ENCODE data around the gene ERC2.

The ERC2 gene

DNA sequence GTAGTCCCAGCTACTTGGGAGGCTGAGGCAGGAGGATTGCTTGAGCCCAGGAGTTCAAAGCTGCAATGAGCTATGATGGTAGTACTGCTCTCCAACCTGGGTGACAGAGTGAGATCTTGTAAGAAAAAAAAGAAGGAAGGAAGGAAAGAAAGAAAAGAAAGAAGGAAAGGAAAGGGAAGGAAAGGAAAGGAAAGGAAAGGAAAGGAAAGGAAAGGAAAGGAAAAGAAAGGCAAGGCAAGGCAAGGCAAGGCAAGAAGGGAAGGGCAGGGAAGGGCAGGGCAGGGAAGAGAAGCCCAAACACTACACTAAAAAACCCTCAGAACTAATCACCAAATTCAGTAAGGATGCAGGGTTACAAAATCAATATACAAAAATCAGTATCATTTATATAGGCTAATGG is 341.6 kb downstream of the ERC2 start:
- FAIRE-seq, result no peak
- DNase-seq (ENCODE audit: low spot score), result no peak

DNA sequence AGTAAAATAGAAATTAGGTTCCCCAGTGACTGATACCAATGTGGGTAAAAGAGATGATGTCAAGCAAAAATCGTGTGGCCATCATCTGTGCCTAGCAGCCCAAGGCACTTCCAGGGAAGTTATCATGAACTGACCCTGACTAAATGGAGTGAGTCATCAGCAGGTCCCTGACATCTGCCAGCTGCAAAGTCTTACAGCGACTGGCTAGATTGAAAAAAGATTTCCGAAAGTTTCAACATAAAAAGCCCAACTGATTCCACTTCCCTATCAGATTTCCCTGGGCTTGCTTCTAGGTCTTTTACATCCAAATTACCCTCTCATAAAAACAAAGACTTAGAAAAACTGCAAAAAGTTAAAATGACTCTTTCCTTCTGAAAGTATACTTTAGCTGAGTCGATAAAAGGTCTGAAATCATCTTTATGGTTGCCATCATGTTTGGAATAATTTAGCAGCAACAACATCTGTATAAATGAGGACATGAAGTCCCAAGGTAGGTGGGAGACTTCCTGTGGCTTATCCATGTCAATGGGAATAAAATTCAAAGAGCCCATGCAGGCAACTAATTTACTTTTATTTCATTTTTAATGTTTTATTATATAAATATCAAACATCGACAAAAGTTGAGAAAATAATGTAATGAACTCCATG is 342.8 kb downstream of the ERC2 start:
- peak; percentile 77 for FAIRE-seq
- peak; percentile 44 for DNase-seq (ENCODE audit: low spot score)

DNA sequence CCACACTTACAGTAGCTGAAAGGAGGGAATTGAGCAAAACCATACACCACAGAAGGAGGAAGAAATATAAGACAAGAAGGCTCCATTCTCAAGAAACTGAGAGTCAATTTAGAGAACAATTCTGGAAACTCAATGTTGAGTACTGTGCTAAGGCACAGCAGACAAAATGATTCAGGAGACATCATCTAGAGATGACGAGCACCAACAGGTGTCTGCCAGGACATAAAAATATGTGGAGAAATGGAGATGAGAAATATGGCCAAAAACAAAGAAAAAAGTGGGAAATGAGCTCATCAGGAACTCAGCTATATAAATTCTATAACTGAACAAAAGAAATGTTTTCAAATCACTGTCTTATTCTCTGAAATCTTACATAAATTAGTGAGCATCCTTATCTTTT is 343.7 kb downstream of the ERC2 start:
- FAIRE-seq (no peak), DNase-seq (ENCODE audit: low spot score) (no peak)

DNA sequence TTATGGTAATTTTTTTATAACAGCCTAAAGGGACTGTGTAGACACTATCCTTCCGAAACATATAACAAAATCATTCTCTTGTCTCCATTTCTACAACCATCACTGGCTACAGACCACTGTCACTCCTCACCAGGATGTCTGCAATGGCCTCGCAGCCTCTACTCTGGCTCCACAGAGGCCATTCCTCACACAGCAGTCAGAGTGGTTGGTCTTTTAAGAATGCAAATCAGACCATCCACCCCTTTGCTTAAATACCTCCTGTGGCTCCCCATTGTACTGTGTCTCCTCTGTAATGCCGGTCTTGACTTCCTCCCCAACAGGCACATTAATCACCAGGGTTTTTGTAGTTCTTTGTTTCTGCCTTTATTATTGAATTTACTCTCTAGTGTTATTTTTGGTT is 344.8 kb downstream of the ERC2 start:
- DNase-seq (ENCODE audit: low spot score), result no peak
- FAIRE-seq, result no peak

DNA sequence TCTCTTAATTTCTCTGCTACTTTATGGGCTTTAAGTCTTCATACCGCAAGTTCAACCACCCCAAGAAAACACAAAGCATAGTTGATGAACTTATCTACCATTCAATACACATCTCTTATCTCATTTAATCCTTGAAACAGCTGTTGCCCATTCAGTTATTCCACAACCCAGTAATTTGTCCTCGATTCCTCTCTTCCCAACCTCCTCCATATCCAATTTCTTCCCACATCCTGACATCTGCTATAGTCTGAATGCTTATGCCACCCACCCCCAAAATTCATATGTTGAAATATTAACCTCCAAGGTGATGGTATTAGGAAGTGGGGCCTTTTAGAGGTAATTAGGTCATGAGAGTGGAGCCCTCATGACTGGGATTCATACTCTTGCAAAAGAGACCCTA is 345.4 kb downstream of the ERC2 start:
- DNase-seq (ENCODE audit: low spot score) (no peak), FAIRE-seq (no peak)

DNA sequence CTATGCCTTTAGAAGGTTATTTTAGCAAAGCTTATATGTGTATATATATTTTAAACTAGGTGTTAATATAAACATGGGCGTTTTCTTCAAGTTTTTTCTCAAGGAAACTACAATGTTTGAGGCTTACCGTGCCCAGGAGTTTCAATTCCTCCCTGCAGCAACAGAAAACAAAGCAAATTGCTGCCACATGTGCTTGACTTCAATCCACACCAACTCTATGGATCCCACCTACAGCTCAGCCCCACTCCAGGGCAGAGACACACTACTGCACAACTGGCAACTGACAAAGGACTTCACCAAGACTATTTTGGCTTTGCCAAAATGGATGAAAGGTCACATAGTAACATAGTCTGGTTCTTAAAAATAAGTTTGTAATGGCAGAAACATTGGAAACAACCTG is 346.6 kb downstream of the ERC2 start:
- DNase-seq (ENCODE audit: low spot score), result no peak
- FAIRE-seq, result no peak

DNA sequence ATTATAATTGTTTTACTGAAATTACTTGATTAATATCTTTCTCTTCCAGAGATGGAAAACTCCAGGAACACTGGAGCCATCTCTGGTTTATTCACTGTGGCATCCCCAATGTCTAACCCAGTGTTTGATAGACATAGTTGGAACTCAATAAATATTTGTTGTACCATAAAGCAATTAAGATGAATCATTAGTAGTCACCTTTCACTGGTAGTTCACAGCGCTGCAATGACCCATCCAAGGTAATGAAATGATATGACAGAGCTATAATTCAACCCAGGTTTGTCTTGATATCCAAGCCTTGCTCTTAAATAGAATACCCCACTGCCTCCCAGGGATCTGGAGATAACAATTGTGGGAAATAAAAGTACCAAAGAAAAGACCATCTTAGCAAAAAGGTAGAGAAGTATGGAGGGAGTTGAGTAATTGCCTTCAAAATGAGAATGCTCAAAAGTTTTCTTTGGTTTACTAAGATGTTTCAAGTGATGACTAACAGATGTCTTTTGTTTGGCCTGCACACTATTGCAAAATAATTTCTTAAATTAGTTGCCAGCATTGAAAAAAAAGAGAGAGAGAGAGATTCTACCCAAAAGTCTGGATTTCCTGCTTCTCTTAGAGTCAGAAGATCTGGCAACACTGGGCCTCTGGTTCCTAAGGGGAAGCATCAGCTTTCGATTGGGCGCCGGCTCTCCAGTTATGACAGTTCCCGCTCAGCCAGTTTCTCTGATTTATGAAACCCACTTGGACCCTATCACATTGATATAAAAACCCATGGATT is 348.5 kb downstream of the ERC2 start:
- DNase-seq (ENCODE audit: low spot score) (no peak), FAIRE-seq (no peak)

DNA sequence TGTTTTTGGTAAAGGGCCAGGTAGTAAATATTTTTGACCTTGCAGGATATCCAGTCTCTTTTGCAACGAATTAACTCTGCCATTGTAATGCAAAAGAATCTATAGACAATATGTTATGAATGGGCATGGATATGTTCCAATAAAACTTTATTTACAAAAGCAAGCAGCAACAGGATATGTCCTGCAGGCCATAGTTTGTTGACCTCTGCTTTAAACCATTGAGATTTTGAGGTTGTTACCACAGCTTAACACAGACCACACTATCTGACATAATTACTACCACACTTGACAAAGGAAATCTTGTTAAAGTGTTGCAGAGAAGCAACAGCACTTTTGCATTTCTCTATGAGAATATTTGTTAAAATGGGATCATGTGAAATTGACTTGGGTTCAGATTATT is 349.3 kb downstream of the ERC2 start:
- FAIRE-seq, result no peak
- no peak for DNase-seq (ENCODE audit: low spot score)

DNA sequence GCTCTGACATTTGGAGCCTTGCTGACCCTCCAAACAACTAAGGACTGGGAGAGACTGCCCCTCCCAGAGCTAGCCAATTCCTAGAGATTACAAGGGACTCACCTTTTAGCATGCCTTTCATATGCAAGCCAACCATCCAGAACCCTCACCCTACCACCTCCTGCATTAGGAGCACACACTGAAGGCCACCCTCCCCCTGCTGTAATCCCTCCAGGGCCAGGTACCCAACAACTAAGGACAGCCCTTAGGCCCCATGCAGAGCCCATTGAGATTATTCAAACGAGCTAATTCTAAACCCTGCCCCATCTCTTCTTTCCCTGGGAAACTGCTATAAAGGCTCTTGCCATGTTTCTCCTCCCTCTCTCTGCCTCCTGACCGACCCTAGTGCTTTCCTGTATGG is 352.6 kb downstream of the ERC2 start:
- FAIRE-seq (no peak), DNase-seq (ENCODE audit: low spot score) (no peak)

DNA sequence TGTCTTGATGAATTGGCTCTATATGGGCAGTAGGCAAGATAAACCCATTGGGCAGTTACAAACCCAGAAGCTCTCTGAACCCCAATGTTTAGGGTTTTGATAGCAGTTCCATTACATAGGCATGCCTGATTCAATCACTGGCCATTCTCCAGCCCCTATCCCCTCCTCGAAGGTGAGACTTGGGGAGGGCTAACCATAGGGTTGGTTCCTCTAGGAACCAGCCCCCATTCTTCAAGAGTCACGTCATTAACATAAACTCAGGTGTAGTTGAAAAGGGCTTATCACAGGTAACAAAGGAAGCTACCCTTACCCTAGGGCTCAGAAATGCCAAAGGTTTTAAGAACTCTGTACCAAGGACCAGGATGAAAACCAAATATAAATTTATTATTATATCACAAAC is 353.1 kb downstream of the ERC2 start:
- DNase-seq (ENCODE audit: low spot score) (no peak), FAIRE-seq (no peak)

DNA sequence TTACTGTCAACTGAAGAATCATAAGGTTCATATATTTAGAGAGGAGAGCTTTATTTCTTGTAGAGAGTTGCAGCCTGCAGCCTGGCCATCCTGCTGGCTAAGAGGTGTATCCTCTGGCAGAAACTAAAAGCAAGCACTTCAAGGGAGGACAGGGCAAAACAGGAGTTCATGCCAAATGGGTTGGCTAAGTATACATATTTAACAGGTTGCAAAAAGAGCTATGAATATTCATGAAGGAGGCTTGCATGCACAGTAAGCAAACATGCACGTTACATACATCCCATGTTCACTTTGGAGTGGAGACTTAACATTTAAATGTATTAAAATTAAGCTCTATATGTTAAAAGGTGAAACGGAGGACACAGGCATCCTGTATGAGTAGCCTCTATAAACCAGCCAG is 354.4 kb downstream of the ERC2 start:
- no peak for DNase-seq (ENCODE audit: low spot score)
- no peak for FAIRE-seq

DNA sequence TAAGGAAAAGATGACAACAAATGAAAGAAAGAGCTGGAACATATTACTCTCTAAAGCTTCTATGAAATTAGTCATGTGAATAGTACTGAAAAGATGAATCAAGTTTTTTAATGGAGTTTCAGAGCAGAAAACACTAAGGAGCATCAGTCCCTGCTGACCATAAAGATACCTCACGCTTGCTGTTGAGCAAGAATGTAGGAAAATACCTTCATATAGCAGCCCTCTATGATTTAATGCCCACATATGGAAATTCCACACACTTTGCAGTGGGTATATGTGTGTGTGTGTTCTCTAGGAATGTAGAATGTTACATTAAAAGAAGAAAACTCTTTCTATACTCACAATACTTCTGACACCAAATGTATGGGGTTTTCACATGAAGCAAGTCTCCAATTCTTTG is 355.0 kb downstream of the ERC2 start:
- no peak for DNase-seq (ENCODE audit: low spot score)

DNA sequence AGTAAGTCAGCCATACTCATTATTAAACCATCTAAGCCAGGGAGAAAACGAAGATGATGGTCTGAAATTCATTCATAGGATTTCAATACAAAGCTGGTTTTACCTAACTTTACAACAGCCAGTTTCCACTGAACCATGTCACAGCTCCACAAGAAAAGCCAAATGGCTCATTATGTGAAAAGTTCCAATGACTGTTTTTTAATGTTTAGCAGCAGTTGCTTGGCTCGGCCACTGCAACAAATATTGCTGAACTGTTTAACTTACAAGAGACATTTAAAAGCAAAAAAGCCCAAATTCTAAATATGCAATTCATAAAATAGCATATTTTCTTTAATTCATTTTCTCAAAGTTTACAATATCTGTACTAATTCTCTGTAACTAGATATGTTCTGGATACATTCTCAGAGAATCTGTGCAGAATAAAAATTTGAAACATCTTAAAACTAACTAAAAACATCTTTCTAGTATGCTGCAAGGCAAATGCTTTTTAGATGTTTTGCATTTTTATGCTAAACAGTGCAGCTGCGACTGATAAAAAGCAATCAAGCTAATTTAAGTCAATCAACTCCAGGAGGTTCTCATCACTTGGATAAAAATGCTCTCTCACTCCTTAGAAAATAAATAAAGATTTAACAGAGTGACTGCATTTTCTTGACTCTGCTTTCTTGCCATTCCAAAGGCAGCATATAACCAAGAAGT is 356.5 kb downstream of the ERC2 start:
- FAIRE-seq (no peak), DNase-seq (ENCODE audit: low spot score) (no peak)

More for the DNA sequence above, 355.0 kb downstream of the ERC2 start:
- FAIRE-seq, result no peak

DNA sequence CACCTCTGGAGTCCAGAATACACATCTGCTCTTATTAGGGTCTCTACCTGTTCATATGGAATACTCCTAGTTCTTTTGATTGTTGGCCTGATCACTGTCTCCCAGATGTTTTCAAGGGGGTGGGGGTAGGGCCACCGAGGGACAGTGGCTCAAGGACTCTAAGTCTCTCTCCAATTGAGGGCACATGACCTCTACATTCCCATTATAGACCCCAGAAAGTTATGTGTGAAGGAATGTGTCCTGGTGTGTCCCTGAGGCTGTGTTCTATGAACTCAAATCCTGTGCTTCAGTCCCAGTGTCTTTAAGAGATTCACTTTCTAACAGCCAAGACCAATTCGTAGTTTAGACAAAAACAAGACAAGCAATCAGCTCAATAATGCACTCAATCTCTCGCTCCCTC is 357.4 kb downstream of the ERC2 start:
- DNase-seq (ENCODE audit: low spot score), result no peak
- FAIRE-seq, result no peak

DNA sequence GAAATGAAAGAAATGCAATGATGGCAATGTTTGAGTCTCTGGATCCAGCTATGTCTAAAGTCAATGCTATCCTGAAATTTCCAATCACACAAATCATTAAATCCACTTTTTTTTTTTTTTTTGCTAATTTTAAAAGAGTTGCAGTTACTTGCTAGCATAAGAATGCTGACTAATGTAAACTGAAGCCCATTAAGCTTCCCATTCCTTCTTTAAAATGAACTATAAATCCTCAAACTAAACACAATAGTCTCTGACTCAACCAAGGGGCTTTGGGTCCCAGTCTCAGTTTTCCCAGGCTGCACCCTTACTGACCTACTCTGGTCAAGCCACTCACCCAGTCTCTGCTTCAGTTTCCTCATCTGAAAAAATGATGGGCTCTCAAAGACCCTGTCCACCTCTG is 361.1 kb downstream of the ERC2 start:
- FAIRE-seq (no peak), DNase-seq (ENCODE audit: low spot score) (no peak)

DNA sequence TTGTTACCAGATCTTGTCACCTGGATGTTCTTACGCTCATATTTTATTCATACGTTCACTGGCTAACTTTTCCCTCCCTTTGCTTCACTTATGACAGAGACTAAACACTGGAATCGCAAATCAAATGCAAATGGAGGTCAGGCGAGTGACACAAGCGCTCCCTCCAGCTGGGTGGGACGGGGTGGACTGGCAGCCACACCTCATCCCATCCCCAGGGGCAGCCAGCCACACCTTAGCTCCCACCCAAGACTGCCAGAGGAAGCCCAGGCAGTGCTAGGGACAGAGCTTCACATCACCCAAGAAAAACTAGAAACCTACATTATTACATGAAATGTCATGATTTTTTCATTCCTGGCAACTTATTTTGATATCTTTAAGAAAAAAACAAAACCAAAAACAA is 366.2 kb downstream of the ERC2 start:
- FAIRE-seq, result no peak

DNA sequence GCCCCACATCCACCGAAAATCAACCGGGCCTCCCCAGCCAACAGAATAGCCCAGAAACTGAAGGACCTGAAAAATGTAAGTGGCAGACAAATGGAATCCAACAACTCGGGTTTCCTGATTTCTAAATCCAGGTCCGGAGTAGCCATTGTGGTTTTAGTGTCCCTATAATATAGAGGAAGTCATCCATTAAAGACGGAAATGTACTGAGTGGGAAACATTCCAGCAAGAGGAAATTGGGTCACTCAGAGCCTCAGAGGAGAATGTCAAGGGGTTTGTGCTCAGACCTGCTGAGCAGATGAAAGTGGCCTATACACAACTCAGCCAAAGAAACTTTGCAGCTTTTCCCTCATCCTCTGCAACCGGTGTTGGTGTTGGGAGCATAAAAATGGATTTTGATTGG is 366.7 kb downstream of the ERC2 start:
- DNase-seq (ENCODE audit: low spot score) (no peak), FAIRE-seq (no peak)

More for the DNA sequence above, 366.2 kb downstream of the ERC2 start:
- no peak for DNase-seq (ENCODE audit: low spot score)

DNA sequence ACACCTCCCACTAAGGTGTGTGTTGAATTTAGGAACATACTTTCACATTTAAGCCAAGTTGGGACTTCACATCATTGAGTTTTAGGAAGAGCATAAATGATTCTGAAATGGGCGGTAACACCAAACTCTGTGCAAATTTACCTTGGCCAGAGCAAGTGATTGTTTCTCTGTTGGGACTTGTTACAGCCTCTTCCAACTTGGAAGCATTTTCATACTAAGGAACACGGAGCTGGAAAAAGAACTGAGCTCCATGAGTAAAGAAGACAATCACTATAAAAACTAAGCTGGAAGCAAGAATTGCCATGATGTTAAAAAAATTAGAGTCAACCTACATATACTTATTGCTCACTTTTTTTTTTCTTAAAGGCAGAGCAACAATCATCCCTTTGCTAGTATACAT is 371.3 kb downstream of the ERC2 start:
- FAIRE-seq, result no peak
- DNase-seq (ENCODE audit: low spot score), result no peak

DNA sequence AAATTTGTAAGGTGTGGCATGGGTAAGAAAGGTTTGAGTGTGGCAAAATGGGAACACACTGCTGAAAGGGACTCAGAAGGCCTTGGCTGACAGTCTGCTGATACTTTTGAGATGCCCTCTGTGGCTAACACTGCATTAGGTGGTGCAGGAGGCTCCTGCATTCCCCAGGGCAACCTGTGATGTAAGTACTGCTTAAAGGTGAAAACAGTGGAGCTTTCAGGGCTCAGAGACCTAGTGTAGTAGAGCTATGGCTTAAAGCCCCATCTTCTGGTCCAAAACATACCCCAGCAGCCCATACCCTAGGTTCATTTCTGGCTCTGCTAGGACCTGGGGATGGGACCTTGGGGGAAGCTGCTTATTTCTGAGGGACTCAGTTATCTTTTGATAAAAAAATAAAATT is 374.1 kb downstream of the ERC2 start:
- FAIRE-seq, result no peak
- DNase-seq (ENCODE audit: low spot score), result no peak

DNA sequence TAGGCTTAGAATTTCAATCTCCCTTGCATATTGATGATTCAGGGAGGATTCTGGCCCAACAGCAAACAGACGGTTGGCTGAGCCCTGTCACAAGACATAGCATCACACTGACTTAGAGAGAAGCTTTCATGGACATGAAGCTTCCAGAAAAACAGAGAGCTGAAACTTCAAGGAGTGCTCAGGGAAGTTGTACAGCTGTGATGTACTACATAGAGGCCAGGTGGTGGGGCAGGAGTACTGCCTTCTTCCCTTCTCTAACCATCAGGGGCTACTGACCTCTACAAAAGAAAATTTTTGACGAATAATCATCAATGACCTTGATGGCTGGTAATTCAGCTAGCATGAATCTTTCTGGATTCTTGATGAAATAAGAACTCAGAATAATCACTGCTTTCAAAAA is 378.5 kb downstream of the ERC2 start:
- FAIRE-seq (no peak), DNase-seq (ENCODE audit: low spot score) (no peak)

DNA sequence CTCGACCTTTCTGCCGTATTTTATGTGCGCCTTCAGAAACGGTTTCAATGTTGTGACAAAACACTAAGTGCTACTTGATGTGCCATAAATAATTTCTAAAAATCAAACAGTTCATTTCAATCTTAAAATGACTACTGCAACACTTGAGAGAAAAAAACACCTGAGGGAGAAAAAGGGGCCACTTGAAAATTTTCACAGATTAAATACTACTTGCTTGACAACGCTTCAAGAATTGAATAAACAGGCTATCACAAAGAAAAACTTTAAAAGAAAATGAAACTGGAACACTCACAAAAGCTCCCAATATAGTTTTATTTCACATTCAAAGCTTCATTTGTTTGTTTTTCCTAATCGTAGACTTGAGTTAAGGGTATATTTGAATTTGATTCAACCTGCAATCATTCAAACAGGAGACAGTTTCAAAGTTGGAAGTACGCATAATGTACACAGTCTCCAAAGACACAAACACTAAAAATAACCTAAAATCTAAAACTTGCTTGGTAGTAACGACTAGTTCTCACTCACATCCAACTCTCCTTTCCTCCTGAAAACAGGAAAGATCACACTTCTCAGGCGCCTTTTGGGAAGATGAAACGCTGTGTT is 380.7 kb downstream of the ERC2 start:
- FAIRE-seq (no peak), DNase-seq (ENCODE audit: low spot score) (no peak)

DNA sequence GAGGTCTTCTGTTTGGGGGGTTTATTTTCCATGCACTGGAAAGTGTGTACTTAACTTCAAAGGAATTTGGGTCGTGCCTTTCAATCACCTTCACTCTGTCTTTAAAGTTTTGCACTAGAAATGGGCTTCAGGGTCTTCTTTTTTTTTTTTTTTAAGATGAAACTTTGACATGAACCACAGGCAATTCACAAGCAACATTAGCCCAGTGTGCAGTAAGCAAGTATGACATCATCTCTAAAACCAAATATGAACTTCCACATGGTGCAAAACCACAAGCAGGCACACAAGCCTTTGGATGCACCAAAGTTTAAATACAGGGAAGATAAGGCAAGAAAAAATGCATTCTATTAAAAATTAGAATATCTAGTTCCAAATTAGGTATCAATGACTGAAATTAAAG is 381.9 kb downstream of the ERC2 start:
- DNase-seq (ENCODE audit: low spot score) (no peak), FAIRE-seq (no peak)

Measured in RCC 7860 (cell line).